Adipocyte (in vitro differentiated cells): Measurements from ENCODE around the gene ITSN1.
"Not testable (repeated sequence)": the region's sequence is repeated elsewhere in the genome, so short reads cannot be mapped to it uniquely, and the experiment has no call there.

Source experiments
- DNase-seq: peaks from one replicate; pipeline ENCODE4 v3.0.0-alpha.2; 2015; ENCODE audit warnings: low read depth
- H3K27me3 ChIP-seq: replicated peaks from 2 replicates; pipeline ENCODE4 v1.7.0; 2013; ENCODE audit warnings: mild to moderate bottlenecking, low read length, moderate library complexity; ENCODE audit not compliant: control insufficient read depth, insufficient read depth
- H3K36me3 ChIP-seq: 2 replicates; pipeline ENCODE4 v1.7.0; 2013; ENCODE audit warnings: low read length, mild to moderate bottlenecking, moderate library complexity; ENCODE audit not compliant: control insufficient read depth, insufficient read depth, severe bottlenecking
- H3K4me1 ChIP-seq: 2 replicates; pipeline ENCODE4 v1.7.0; 2013; ENCODE audit warnings: mild to moderate bottlenecking, low read length, moderate library complexity; ENCODE audit not compliant: control insufficient read depth, insufficient read depth
- H3K4me3 ChIP-seq: 2 replicates; pipeline ENCODE4 v1.7.0; 2013; ENCODE audit warnings: mild to moderate bottlenecking, low read length, moderate library complexity
- H3K9ac ChIP-seq: 2 replicates; pipeline ENCODE4 v1.7.0; 2013; ENCODE audit warnings: mild to moderate bottlenecking, low read length, moderate library complexity
- H3K9me3 ChIP-seq: 2 replicates; pipeline ENCODE4 v1.7.0; 2013; ENCODE audit warnings: mild to moderate bottlenecking, low read length, moderate library complexity; ENCODE audit not compliant: control insufficient read depth

The ITSN1 gene

DNA sequence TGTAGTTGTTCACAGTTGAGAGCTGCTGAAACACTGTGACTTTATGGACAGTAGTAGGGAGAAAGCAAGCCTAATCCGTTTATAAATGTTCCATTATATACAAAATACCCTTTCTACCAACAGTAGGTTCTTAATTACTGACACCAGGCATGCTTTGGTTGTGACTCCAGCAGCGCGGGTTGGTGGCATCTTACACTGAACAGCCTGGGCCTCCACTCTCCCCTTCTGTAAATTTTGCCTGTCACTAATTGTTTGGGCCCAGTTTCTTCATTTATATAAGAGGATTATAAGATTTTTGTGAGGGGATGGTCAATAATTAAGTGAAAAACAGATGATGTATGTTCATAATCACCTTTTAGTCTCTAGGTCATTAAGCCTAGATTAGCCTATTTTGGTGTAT lies 58.2 kb downstream of the ITSN1 start:
- Histone ChIP-seq H3K9me3 (no peaks in the 10 kb centered on the region), H3K36me3 (no peaks in the 10 kb centered on the region), H3K4me3 (no peak overlapping the region), H3K4me1 (peaks cover 16% of the 10 kb centered on the region), H3K9ac (no peak overlapping the region), H3K27me3 (no peaks in the 10 kb centered on the region)
- DNase-seq: no peak

- Histone ChIP-seq H3K4me1 (peaks cover 9% of the 10 kb centered on the region), H3K36me3 (no peaks in the 10 kb centered on the region), H3K9ac (no peak overlapping the region), H3K4me3 (no peak overlapping the region), H3K9me3 (peaks cover 4% of the 10 kb centered on the region), H3K27me3 (no peaks in the 10 kb centered on the region)
- no peak for DNase-seq
Observed at GRCh38 chr21:33703750-33704606, 61.7 kb downstream of the ITSN1 start.

DNA sequence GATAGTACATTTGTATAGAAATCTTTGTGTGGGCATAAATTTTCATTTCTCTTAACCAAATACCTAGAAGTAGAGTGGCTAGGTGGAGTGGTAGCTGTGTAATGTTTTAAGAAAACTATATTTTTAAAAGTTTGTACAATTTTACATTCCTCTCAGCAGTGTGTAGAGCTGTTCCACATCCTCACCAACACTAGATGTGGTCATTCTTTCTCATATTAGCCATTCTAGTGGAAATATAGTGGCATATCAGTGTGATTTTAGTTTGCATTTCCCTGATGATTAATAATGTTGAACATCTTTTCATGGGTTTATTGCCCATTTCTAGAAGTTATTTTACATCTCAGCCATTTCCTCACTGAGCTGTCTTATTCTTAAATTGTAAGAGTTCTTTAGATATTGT lies 65.5 kb downstream of the ITSN1 start:
- no peak for DNase-seq
- H3K4me3 ChIP-seq: no peak overlapping the region
- H3K9ac ChIP-seq: no peak overlapping the region
- peaks cover 9% of the 10 kb centered on the region for H3K4me1 ChIP-seq
- no peaks in the 10 kb centered on the region for H3K27me3 ChIP-seq
- H3K9me3 ChIP-seq: peaks cover 4% of the 10 kb centered on the region
- H3K36me3 ChIP-seq: no peaks in the 10 kb centered on the region

GRCh38 chr21:33708874-33709273 lies 66.6 kb downstream of the ITSN1 start:
- Histone ChIP-seq H3K36me3 (no peaks in the 10 kb centered on the region), H3K9ac (no peak overlapping the region), H3K27me3 (no peaks in the 10 kb centered on the region), H3K4me3 (no peak overlapping the region), H3K9me3 (peaks cover 4% of the 10 kb centered on the region), H3K4me1 (peaks cover 9% of the 10 kb centered on the region)
- no peak for DNase-seq

GRCh38 chr21:33712022-33712803 lies 69.9 kb downstream of the ITSN1 start:
- DNase-seq: no peak
- Histone ChIP-seq H3K9me3 (peaks cover 4% of the 10 kb centered on the region), H3K36me3 (no peaks in the 10 kb centered on the region), H3K4me3 (no peak overlapping the region), H3K9ac (no peak overlapping the region), H3K4me1 (peaks cover 2% of the 10 kb centered on the region), H3K27me3 (no peaks in the 10 kb centered on the region)

- Histone ChIP-seq H3K36me3 (peaks cover 44% of the 10 kb centered on the region), H3K27me3 (no peaks in the 10 kb centered on the region), H3K4me1 (no peaks in the 10 kb centered on the region), H3K4me3 (no peak overlapping the region), H3K9me3 (no peaks in the 10 kb centered on the region), H3K9ac (no peak overlapping the region)
- DNase-seq: no peak
Observed at GRCh38 chr21:33721081-33721480, 78.8 kb downstream of the ITSN1 start.

DNA sequence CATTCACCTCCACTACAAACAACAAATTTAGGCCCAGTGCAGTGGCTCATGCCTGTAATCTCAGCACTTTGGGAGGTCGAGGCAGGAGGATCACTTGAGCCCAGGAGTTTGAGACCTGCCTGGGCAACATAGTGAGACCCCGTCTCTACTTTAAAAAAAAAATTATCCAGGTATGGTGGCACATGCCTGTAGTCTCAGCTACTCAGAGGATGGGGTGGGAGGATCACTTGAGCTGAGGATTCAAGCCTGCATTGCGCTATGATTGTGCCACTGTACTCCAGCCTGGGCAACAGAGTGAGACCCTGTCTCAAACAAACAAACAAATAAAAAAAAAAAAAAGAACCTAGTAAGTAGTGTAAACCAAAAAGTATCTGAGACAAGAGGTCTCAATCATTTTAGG lies 86.8 kb downstream of the ITSN1 start:
- not testable (repeated sequence) for H3K9ac ChIP-seq, DNase-seq, H3K4me1 ChIP-seq, H3K27me3 ChIP-seq, H3K9me3 ChIP-seq, H3K4me3 ChIP-seq
- peaks cover 46% of the 10 kb centered on the region for H3K36me3 ChIP-seq

- Histone ChIP-seq H3K27me3 (no peaks in the 10 kb centered on the region), H3K9ac (no peak overlapping the region), H3K36me3 (peaks cover 44% of the 10 kb centered on the region), H3K4me1 (no peaks in the 10 kb centered on the region), H3K9me3 (no peaks in the 10 kb centered on the region), H3K4me3 (no peak overlapping the region)
- no peak for DNase-seq
Observed at GRCh38 chr21:33729641-33730040, 87.3 kb downstream of the ITSN1 start.

GRCh38 chr21:33731447-33731846 lies 89.1 kb downstream of the ITSN1 start:
- Histone ChIP-seq H3K4me1 (peaks cover under 1% of the 10 kb centered on the region), H3K36me3 (peaks cover 46% of the 10 kb centered on the region), H3K27me3 (no peaks in the 10 kb centered on the region), H3K9me3 (no peaks in the 10 kb centered on the region), H3K4me3 (no peak overlapping the region), H3K9ac (no peak overlapping the region)
- no peak for DNase-seq

DNA sequence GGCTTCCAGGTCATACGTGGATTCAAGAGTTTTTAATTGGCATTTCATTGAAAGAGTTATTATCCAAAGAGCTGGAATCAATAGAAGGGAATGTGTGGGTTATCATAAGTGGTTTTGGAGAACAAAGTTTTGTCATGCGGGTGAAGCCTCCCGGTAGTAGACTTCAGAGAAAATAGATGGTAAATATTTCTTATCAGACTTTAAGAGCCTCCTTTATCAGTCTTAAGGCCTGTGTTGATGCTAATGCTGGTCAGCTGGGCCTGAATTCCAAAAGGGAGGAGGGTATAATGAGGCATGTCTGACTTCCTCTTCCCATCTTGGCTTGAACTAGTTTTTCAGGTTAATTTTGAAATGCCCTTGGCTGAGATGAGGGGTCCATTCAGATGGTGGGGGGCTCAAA lies 89.7 kb downstream of the ITSN1 start:
- Histone ChIP-seq H3K4me1 (peaks cover 4% of the 10 kb centered on the region), H3K27me3 (no peaks in the 10 kb centered on the region), H3K4me3 (no peak overlapping the region), H3K36me3 (peaks cover 46% of the 10 kb centered on the region), H3K9me3 (no peaks in the 10 kb centered on the region), H3K9ac (no peak overlapping the region)
- DNase-seq: no peak

GRCh38 chr21:33733601-33734000 lies 91.3 kb downstream of the ITSN1 start:
- H3K4me3 ChIP-seq: no peak overlapping the region
- H3K36me3 ChIP-seq: peaks cover 48% of the 10 kb centered on the region
- H3K9ac ChIP-seq: no peak overlapping the region
- H3K27me3 ChIP-seq: no peaks in the 10 kb centered on the region
- no peaks in the 10 kb centered on the region for H3K9me3 ChIP-seq
- no peak for DNase-seq
- peaks cover 4% of the 10 kb centered on the region for H3K4me1 ChIP-seq
